KOPT-K1 (cell line): ENCODE data around the gene PORCN.
"Not testable (repeated sequence)": the region's sequence is repeated elsewhere in the genome, so short reads cannot be mapped to it uniquely, and the experiment has no call there.

ENCODE experiments used
- H3K27ac ChIP-seq: fragments of 200-600 bp; sonication (generic); 2 replicates; pipeline ENCODE4 v1.5.1; 2016; ENCODE audit warnings: antibody characterized with exemption, mild to moderate bottlenecking, low read depth, low read length; ENCODE audit not compliant: poor library complexity, severe bottlenecking
- H3K36me3 ChIP-seq: fragments of 200-600 bp; sonication (generic); 2 replicates; pipeline ENCODE4 v1.5.1; 2017; ENCODE audit warnings: antibody characterized with exemption, mild to moderate bottlenecking, low read length, moderate library complexity; ENCODE audit not compliant: insufficient read depth
- H3K9me3 ChIP-seq: fragments of 200-600 bp; sonication (generic); 2 replicates; pipeline ENCODE4 v1.5.1; 2017; ENCODE audit warnings: antibody characterized with exemption, low read length, mild to moderate bottlenecking; ENCODE audit not compliant: insufficient read depth, poor library complexity, severe bottlenecking

The PORCN gene

GRCh38 chrX:48533165-48533564 is 24.4 kb downstream of the PORCN start:
- no peaks in the 10 kb centered on the region for H3K9me3 ChIP-seq
- peaks cover 25% of the 10 kb centered on the region for H3K36me3 ChIP-seq
- no peak overlapping the region for H3K27ac ChIP-seq

GRCh38 chrX:48538641-48539344 is 30.0 kb downstream of the PORCN start:
- Histone ChIP-seq H3K9me3 (no peaks in the 10 kb centered on the region), H3K36me3 (peaks cover 24% of the 10 kb centered on the region), H3K27ac (peak overlapping the region; percentile 25)

GRCh38 chrX:48539345-48540027 is 30.7 kb downstream of the PORCN start, which contains the start of gene TBC1D25:
Gene TBC1D25, plus strand, starts transcription at chrX:48539714. Its CDS starts 84 bp downstream, at chrX:48539798.
- no peaks in the 10 kb centered on the region for H3K9me3 ChIP-seq
- H3K27ac ChIP-seq: peak within 1 kb of the TSS; percentile 77

GRCh38 chrX:48540028-48540375 is 31.2 kb downstream of the PORCN start:
- Histone ChIP-seq H3K27ac (peak overlapping the region; percentile 77), H3K9me3 (no peaks in the 10 kb centered on the region), H3K36me3 (peaks cover 34% of the 10 kb centered on the region)

More at GRCh38 chrX:48539345-48540027, 30.7 kb downstream of the PORCN start, which contains the start of gene TBC1D25:
- peaks cover 29% of the 10 kb centered on the region for H3K36me3 ChIP-seq

GRCh38 chrX:48540480-48540879 is 31.7 kb downstream of the PORCN start:
- peaks cover 38% of the 10 kb centered on the region for H3K36me3 ChIP-seq
- H3K9me3 ChIP-seq: no peaks in the 10 kb centered on the region
- H3K27ac ChIP-seq: peak overlapping the region; percentile 77

- no peaks in the 10 kb centered on the region for H3K9me3 ChIP-seq
- H3K27ac ChIP-seq: peak overlapping the region; percentile 77
- peaks cover 40% of the 10 kb centered on the region for H3K36me3 ChIP-seq
Observed at GRCh38 chrX:48541140-48541814, 32.5 kb downstream of the PORCN start.

- Histone ChIP-seq H3K36me3 (peaks cover 44% of the 10 kb centered on the region), H3K9me3 (no peaks in the 10 kb centered on the region), H3K27ac (no peak overlapping the region)
Observed at GRCh38 chrX:48548871-48549270, 40.1 kb downstream of the PORCN start.

GRCh38 chrX:48555731-48556325 is 47.0 kb downstream of the PORCN start:
- not testable (repeated sequence) for H3K9me3 ChIP-seq, H3K27ac ChIP-seq
- H3K36me3 ChIP-seq: peaks cover 51% of the 10 kb centered on the region

- Histone ChIP-seq H3K36me3 (peaks cover 67% of the 10 kb centered on the region), H3K9me3 (no peaks in the 10 kb centered on the region), H3K27ac (no peak overlapping the region)
Observed at GRCh38 chrX:48558271-48558670, 49.5 kb downstream of the PORCN start.

GRCh38 chrX:48559636-48560035 is 50.8 kb downstream of the PORCN start:
- H3K27ac ChIP-seq: no peak overlapping the region
- no peaks in the 10 kb centered on the region for H3K9me3 ChIP-seq
- H3K36me3 ChIP-seq: peaks cover 67% of the 10 kb centered on the region

GRCh38 chrX:48560056-48560455 is 51.3 kb downstream of the PORCN start:
- peaks cover 63% of the 10 kb centered on the region for H3K36me3 ChIP-seq
- no peak overlapping the region for H3K27ac ChIP-seq
- H3K9me3 ChIP-seq: no peaks in the 10 kb centered on the region

GRCh38 chrX:48560681-48561080 is 51.9 kb downstream of the PORCN start:
- Histone ChIP-seq H3K36me3 (peaks cover 59% of the 10 kb centered on the region), H3K9me3 (no peaks in the 10 kb centered on the region)

GRCh38 chrX:48569958-48570357 is 61.2 kb downstream of the PORCN start:
- Histone ChIP-seq H3K36me3 (peaks cover 2% of the 10 kb centered on the region; the same call in 1 of the 2 replicates), H3K9me3 (no peaks in the 10 kb centered on the region), H3K27ac (no peak overlapping the region)

More at GRCh38 chrX:48560681-48561080, 51.9 kb downstream of the PORCN start:
- no peak overlapping the region for H3K27ac ChIP-seq
